ENCODE data around the gene OMP. TPM values are rescaled to one million over a fixed set of nuclear protein-coding genes. Genes with fewer than 3 reads are reported as not detected.

Gene OMP
- total RNA-seq, 2 experiments from 2014 or later = not detected

DNA sequence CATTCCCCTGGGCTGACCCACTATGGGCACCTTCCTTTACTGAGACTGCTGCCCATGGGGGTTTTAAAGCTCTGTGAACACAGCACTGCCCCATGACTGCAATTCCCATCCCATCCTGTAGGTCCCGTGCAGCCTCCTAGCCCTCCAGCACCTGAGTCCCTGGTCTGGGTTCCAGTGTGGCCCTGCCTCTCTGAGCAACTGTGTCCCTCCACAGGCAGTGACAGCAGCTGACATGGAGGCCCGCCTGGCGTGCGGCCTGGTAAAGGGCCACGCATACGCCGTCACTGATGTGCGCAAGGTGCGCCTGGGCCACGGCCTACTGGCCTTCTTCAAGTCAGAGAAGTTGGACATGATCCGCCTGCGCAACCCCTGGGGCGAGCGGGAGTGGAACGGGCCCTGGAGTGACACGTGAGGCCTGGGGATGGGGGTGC is 12.6 kb downstream of the OMP start:
- CTCF ChIA-PET (ENCODE audit: unreplicated experiment) = no interaction called here
- Histone ChIP-seq H3K9me3 (ENCODE audit: low read length) (no peaks in the 10 kb centered on the region), H3K9me2 (ENCODE audit: insufficient read depth, low read length) (no peaks in the 10 kb centered on the region), H3K27ac (ENCODE audit: low read depth, low read length, poor library complexity, severe bottlenecking) (no peak overlapping the region), H3K36me3 (ENCODE audit: insufficient read depth, low read length) (no peaks in the 10 kb centered on the region), H3K4me1 (ENCODE audit: insufficient read depth, low read length, poor library complexity, severe bottlenecking) (no peaks in the 10 kb centered on the region), H3K4me3 (ENCODE audit: low read depth, low read length, poor library complexity, severe bottlenecking) (no peak overlapping the region), H2AFZ (ENCODE audit: low read length) (no peak overlapping the region), H3K79me2 (ENCODE audit: insufficient read depth, low read depth, low read length) (no peaks in the 10 kb centered on the region), H3K4me2 (ENCODE audit: low read length) (no peak overlapping the region), H4K20me1 (ENCODE audit: insufficient read depth, low read length) (no peaks in the 10 kb centered on the region)
- no peak for DNase-seq (ENCODE audit: low spot score)
- TF ChIP-seq, protein P1, sequence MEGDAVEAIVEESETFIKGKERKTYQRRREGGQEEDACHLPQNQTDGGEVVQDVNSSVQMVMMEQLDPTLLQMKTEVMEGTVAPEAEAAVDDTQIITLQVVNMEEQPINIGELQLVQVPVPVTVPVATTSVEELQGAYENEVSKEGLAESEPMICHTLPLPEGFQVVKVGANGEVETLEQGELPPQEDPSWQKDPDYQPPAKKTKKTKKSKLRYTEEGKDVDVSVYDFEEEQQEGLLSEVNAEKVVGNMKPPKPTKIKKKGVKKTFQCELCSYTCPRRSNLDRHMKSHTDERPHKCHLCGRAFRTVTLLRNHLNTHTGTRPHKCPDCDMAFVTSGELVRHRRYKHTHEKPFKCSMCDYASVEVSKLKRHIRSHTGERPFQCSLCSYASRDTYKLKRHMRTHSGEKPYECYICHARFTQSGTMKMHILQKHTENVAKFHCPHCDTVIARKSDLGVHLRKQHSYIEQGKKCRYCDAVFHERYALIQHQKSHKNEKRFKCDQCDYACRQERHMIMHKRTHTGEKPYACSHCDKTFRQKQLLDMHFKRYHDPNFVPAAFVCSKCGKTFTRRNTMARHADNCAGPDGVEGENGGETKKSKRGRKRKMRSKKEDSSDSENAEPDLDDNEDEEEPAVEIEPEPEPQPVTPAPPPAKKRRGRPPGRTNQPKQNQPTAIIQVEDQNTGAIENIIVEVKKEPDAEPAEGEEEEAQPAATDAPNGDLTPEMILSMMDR (conservative IDR thresholded peaks at IDR 0.05; ENCODE audit: low read length) = peak; percentile 43; the same call in 1 of the 2 replicates
- no peak for TF ChIP-seq EZH2phosphoT487 (IDR thresholded peaks at IDR 0.05; ENCODE audit: borderline replicate concordance, low read depth, low read length)
- intact Hi-C loops (cut with micrococcal nuclease; ENCODE audit: unreplicated experiment) = no loop called here
- no TSS peak for BruUV-seq (replicated peaks)
- POLR2A ChIA-PET = no interaction called here

DNA sequence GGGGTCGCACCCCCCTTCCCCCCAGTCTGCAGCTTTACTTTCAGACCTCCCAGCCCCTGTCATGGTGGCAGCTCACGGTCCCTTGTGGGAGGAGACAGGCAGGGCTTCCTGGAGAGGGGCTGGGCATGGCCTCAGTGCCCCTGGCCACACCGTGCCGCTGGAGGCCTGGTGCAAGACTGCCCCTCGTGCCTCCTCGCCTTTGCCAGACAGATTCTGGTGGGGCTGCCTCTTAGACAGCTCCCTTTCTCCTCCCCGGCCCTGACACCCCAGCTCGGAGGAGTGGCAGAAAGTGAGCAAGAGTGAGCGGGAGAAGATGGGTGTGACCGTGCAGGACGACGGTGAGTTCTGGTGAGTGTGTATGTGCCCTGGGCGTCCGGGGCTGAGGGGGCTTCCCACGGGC is 13.3 kb downstream of the OMP start:
- DNase-seq (ENCODE audit: low spot score) = no peak
- Histone ChIP-seq H3K36me3 (ENCODE audit: insufficient read depth, low read length) (no peaks in the 10 kb centered on the region), H3K9me2 (ENCODE audit: insufficient read depth, low read length) (no peaks in the 10 kb centered on the region), H3K27ac (ENCODE audit: low read depth, low read length, poor library complexity, severe bottlenecking) (no peak overlapping the region), H2AFZ (ENCODE audit: low read length) (no peak overlapping the region), H3K4me1 (ENCODE audit: insufficient read depth, low read length, poor library complexity, severe bottlenecking) (no peaks in the 10 kb centered on the region), H3K9me3 (ENCODE audit: low read length) (no peaks in the 10 kb centered on the region), H3K4me2 (ENCODE audit: low read length) (no peak overlapping the region), H3K79me2 (ENCODE audit: insufficient read depth, low read depth, low read length) (no peaks in the 10 kb centered on the region), H3K4me3 (ENCODE audit: low read depth, low read length, poor library complexity, severe bottlenecking) (no peak overlapping the region), H4K20me1 (ENCODE audit: insufficient read depth, low read length) (no peaks in the 10 kb centered on the region)
- TF ChIP-seq, protein P1 (conservative IDR thresholded peaks at IDR 0.05; ENCODE audit: low read length) = no peak
- ChIA-PET POLR2A (no interaction called here), CTCF (ENCODE audit: unreplicated experiment) (no interaction called here)
- intact Hi-C loops (cut with micrococcal nuclease; ENCODE audit: unreplicated experiment) = no loop called here
- BruUV-seq (replicated peaks) = no TSS peak

DNA sequence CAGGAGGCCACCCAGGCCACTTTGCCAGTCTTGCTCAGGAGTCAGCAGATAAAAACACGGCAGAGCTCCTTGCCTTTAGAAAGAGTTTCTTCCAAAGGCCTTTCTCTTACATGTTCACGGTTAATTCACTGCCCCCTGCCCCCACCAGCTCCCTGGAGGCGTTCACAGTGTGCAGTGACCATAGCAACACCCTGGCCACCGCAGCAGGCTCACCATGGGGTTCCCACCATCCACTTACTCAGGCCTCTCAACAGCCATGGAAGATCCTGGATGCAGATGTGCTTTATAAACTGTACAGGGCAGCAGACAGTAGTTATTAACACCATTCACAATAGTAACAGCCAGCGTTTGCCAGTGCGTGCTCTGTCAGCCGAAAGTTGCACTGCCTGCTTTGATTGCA is 14.9 kb downstream of the OMP start:
- Histone ChIP-seq H3K9me3 (ENCODE audit: low read length) (no peaks in the 10 kb centered on the region), H3K4me1 (ENCODE audit: insufficient read depth, low read length, poor library complexity, severe bottlenecking) (no peaks in the 10 kb centered on the region), H3K4me2 (ENCODE audit: low read length) (no peak overlapping the region), H3K36me3 (ENCODE audit: insufficient read depth, low read length) (no peaks in the 10 kb centered on the region), H4K20me1 (ENCODE audit: insufficient read depth, low read length) (no peaks in the 10 kb centered on the region), H2AFZ (ENCODE audit: low read length) (no peak overlapping the region), H3K79me2 (ENCODE audit: insufficient read depth, low read depth, low read length) (no peaks in the 10 kb centered on the region), H3K4me3 (ENCODE audit: low read depth, low read length, poor library complexity, severe bottlenecking) (no peak overlapping the region), H3K9me2 (ENCODE audit: insufficient read depth, low read length) (no peaks in the 10 kb centered on the region), H3K27ac (ENCODE audit: low read depth, low read length, poor library complexity, severe bottlenecking) (no peak overlapping the region)
- POLR2A ChIA-PET = no interaction called here
- intact Hi-C loops (cut with micrococcal nuclease; ENCODE audit: unreplicated experiment) = no loop called here
- DNase-seq (ENCODE audit: low spot score) = no peak
- CTCF ChIA-PET (ENCODE audit: unreplicated experiment) = no interaction called here
- BruUV-seq (replicated peaks) = no TSS peak
- TF ChIP-seq EZH2phosphoT487 (IDR thresholded peaks at IDR 0.05; ENCODE audit: borderline replicate concordance, low read depth, low read length) = no peak

Measured in OCI-LY7 (cell line).